K562 treated with DMSO at 1 percent for 48 hours (cell line): Measurements from ENCODE around the gene GUCY1B1. TPM values are rescaled to one million over a fixed set of nuclear protein-coding genes. Genes with fewer than 3 reads are reported as not detected.

Experiments used
- total RNA-seq: library from RNA; unstranded; fragments of 300-600 nt; gene quantifications from 2 replicates; pipeline ENCODE4 v1.2.3, GENCODE V29; 2022; ENCODE audit warnings: low replicate concordance; ENCODE audit errors: extremely low read depth

GUCY1B1 gene
- not detected in 2 replicates for total RNA-seq

DNA sequence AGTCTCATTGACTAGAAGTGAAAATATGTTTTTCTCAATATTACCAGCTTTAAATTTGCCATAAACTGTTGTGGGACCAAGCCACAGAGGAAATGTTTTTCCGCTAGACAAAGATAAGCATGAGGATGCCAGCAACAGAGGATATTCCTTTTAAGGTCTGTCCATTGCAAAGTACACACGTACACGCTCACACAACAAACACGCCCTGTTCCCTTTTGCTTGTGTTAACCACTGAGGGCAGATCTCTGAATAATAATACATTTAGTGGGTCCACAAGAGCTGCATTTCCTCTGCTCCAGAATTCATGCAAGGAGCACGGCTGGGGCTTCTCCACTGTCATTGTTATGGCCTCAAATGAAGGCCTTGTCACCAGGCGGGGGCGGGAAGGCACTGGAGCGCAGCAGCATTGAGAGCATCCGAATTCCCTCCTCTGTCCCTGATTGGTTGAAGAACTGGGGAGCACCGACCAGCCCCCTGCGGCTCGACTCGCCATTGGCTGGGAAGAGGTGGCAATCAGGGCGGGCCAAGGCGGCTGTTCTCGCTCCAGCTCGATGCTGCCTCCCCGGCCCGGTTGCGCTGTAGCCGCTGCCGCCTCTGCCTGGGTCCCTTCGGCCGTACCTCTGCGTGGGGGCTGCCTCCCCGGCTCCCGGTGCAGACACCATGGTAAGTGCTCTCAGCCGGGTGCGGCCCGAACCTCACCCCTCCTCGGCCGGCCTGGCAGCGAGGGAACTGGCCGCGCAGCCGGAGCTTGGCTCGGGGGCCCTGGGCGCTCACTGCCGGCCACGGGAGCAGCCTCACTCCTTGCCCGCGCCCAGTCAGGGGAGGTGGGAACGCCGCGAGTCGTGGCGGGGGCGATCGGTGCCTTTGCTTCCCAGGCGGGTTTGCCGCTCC lies at the start of gene GUCY1B1:
Gene GUCY1B1, plus strand, starts transcription at position 541 of the 891 bp plus-strand sequence. Its CDS starts 120 bp downstream, at position 661.

Other genes with a start within 250 kb of the GUCY1B1 start
- gene GUCY1A1, start 92.2 kb upstream of the GUCY1B1 start, total RNA-seq, result not detected in 2 replicates
- gene ASIC5, start 107.3 kb downstream of the GUCY1B1 start, total RNA-seq, result not detected in 2 replicates
- gene TDO2, start 144.7 kb downstream of the GUCY1B1 start, total RNA-seq, result not detected in 2 replicates
- gene CTSO, start 194.8 kb downstream of the GUCY1B1 start, total RNA-seq, result not detected in 2 replicates